WI38 (cell line): ENCODE results near the gene STK24.

Source experiments
- H3K4me3 ChIP-seq: 2 replicates; pipeline ENCODE4 v1.5.1; 2011; ENCODE audit warnings: low read depth, mild to moderate bottlenecking, control low read depth, low read length
- TF ChIP-seq, protein P1 (sequence below): IDR thresholded peaks from 2 replicates; pipeline ENCODE4 v1.5.1; 2012; ENCODE audit warnings: low read depth, mild to moderate bottlenecking, control low read depth, low read length

Gene STK24

DNA sequence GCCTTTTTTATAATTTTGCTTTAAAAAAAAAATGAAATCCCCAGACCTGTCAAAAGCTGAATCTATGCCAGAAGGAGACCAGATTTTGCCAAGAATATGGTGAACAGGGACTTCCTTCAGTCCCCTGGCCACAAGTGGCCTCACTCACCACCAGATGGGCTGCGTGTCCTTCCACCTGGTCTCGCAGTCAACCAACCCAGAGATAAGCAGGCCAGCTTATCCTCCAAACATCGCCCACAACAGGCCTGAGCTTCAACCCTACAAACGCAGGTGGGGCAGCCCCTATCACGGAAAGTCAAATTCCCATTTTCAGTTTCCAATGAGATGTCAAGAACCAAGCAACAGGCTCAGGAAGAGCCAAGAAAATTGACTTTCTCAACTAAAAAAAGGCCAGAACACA lies 30.5 kb downstream of the STK24 start:
- H3K4me3 ChIP-seq: no peak overlapping the region
- TF ChIP-seq, protein P1, sequence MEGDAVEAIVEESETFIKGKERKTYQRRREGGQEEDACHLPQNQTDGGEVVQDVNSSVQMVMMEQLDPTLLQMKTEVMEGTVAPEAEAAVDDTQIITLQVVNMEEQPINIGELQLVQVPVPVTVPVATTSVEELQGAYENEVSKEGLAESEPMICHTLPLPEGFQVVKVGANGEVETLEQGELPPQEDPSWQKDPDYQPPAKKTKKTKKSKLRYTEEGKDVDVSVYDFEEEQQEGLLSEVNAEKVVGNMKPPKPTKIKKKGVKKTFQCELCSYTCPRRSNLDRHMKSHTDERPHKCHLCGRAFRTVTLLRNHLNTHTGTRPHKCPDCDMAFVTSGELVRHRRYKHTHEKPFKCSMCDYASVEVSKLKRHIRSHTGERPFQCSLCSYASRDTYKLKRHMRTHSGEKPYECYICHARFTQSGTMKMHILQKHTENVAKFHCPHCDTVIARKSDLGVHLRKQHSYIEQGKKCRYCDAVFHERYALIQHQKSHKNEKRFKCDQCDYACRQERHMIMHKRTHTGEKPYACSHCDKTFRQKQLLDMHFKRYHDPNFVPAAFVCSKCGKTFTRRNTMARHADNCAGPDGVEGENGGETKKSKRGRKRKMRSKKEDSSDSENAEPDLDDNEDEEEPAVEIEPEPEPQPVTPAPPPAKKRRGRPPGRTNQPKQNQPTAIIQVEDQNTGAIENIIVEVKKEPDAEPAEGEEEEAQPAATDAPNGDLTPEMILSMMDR: no peak

DNA sequence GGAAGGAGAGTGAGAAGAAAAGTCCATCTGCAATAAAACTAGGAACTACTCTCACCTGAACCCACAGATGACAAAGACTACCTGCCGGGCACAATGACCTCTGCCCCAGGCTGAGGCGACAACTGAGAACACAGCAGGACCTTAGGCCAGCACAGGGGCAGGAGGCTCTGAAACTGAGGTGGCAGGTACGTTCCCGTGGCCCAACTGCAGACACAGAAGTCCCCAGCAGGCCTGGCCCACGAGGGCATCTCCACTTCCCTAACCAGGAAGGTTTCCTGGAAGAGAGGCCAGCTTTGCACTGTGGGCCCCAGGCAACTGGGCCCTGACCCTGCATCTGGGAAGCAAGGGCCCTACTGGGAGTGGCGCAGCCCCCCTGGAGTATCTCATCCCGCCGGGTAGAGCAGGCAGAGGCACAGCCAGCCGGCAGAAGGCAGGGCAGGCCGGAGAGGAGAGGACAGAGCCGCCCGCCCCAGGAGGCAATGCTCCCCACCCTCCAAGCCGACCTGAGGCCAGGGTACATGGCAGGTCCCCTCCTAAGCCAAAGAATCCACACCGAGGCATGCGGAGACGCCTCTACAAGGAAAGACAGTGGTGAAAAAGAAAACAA lies 32.7 kb downstream of the STK24 start:
- no peak overlapping the region for H3K4me3 ChIP-seq

DNA sequence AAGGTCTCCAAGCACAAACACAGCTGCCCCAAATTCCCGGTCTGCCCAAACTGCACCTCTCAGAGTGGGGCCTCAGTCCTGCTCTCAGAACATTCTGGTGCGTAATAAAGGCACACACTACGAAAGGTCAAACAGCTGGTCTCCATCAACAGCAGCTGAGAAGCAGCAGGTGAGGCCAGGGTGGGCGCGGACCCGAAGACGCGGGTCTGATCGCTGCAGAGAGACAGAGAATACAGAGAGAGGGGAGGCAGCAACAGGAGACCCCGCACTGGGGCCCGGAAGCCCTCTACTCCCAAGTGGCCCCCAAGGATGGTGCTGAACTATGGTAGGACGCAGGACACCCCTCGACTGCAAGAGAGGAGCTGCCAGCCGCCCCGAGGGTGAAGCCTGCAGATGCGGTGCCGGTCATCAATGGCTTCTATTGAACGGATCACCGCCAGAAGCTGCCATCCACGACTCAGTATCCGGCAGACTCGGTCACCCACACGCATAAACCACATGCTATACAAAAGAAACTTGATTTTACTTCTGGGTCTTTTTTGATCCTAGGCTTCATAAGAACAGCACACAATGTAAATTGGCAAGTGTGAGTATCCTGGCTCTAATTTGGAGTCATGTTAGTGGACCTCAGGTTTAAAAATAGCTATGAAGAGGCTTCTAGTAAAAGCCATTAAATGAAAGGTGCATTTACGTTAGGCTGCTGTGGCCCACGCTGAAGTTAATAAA lies 33.4 kb downstream of the STK24 start:
- no peak overlapping the region for H3K4me3 ChIP-seq
- TF ChIP-seq, protein P1: no peak

More for the DNA sequence above, 32.7 kb downstream of the STK24 start:
- TF ChIP-seq, protein P1: no peak

DNA sequence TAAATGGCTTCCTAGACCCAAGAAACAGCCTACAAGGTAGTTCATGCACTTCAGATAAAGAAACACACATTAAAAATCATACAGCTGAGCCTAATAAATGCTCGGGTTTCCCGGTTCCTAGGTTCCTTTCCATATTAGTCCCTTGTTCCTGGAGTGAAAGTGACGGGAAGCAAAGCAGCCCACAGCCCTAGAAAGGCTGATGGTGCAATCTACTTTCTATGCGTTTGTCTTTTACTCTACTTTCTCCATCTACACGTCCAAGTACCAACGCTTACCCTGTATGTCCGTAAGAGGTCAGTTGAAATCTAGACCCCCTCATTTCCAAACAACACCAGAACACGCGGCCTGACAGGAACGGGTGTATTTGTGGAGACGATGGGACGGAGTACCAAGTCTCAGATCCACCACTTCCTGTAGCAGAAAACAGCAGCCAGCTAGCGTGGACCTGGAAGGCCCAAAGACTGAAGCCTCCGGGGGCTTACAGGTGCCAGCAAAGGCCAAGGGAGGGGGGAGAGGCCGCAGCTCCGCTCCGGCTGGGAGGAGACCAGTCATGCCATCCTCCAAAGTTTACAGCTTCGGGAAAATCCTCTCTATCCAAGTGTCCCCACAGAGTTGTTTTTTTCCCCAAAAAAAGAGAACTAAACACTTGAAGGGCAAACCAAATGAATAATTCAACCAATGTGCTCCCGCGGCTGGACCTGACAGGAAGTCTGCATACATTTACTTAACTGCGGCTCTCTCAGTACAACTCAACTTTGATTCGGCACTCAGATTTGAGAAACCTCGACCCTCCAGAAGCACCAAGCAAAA lies 34.1 kb downstream of the STK24 start:
- H3K4me3 ChIP-seq: no peak overlapping the region
- TF ChIP-seq, protein P1: no peak

- no peak overlapping the region for H3K4me3 ChIP-seq
Measured at GRCh38 chr13:98541701-98542203, 35.2 kb downstream of the STK24 start.

GRCh38 chr13:98541191-98541590 lies 35.7 kb downstream of the STK24 start:
- TF ChIP-seq, protein P1: no peak
- H3K4me3 ChIP-seq: no peak overlapping the region

More at GRCh38 chr13:98541701-98542203, 35.2 kb downstream of the STK24 start:
- TF ChIP-seq, protein P1: no peak
